NCI-H1930 (cell line): ENCODE results near the gene ADAMTS18.

Experiments used
- DNase-seq, 2 experiments: peaks; one replicate each; lab custom pipeline; 2025; lab: John Stamatoyannopoulos, UW

The ADAMTS18 gene

DNA sequence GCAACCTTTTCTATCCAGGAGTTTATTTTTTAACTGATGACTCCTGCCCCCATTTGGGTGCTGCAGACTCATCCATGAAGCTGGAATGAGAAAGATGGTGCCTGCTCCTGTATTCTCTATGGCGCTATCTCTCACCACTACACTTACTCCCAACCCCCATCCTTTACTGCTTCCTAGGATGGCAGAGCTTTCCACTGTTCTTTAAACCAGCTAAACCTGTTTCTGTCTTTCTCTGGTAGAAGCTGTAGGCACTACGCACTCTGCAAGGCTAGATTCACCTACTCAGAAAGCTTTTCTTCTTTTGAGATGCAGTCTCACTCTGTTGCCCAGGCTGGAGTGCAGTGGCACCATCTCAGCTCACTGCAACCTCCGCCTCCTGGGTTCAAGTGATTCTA is 47.0 kb downstream of the ADAMTS18 start:
- DNase-seq, result no peak

DNA sequence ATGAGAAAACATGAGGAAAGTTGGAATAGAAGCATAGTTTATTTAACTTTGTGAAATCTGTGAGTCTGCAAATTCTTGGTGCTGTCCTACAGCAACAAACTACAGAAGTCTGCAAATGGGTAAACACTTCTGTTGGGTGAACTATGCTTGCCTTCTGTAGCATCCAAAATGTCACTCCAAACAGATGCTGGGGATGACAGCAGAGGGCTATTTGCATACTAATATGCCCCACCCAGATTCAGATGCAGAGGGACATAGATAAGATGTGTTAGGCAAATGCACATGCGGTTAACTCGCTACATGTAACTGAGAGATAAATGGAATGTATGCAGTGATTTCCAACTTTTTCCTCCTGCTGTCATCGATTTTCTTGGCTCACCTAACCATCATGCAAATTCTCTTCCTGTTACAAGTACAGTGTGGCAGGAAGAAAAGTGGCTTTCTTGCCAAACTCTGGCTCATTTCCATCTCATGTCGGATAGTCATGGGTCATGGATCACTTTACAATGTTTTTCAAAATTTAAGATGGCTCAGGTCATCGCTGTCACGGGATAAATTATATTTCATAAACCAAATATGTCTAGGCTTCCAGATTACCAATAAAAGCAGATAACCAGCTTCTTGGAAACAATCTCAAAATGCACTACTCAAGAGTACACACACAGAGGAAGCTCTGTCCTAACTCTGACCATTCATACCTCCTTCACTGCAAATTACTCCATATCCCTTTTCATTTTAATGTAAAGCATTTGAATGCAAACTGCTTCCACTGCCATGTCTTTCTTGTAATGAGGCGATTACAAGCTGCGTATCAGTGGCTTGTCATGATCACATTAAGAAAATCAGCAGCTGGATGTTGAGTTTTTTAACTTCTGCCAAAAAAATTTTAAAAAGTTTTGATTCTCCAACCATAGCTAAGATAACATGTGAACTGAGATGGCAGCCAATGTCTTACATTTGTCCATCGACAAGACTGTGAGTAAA is 47.7 kb downstream of the ADAMTS18 start:
- no peak for DNase-seq

DNA sequence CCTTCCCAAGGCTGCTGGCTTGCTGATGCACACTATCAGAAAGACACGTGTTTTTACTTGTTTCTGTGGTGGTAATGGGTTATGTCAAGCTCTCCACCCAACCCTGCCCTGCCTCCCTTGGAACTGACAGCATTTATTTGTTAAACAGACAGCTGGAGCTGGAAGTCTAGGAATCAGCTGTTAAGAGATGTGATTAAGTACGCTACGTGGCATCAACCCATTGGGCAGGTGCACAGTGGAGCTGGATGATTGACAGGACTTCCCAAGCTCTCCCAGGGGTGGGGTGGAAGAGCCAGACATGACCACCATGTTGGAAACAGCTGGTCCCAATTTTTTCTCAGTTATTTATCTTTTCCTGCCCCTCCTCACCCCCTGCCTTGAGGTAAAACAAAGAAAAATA is 49.4 kb downstream of the ADAMTS18 start:
- no peak for DNase-seq

DNA sequence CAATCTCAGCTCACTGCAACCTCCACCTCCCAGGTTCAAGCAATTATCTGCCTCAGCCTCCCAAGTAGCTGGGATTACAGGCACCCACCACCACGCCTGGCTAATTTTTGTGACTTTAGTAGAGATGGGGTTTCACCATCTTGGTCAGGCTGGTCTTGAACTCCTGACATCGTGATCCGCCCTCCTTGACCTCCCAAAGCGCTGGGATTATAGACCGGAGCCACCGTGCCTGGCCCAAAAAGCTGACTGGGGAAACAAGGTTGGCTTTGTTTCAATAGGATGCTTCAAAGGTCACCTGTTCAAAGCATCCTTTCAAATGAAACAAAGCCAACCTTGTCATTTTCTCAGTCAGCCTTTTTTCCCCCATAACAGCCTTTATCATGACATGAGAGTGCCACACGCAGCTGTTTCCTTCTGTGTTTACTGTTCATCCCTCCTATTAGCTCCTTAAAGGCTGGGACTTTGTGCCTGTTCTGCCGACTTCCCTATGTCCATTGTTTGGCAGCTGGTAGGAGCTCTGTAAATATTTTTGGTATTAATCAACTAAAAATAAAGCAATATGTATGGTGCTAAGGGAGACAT is 51.1 kb downstream of the ADAMTS18 start:
- DNase-seq, result peak; percentile 1 to 23

DNA sequence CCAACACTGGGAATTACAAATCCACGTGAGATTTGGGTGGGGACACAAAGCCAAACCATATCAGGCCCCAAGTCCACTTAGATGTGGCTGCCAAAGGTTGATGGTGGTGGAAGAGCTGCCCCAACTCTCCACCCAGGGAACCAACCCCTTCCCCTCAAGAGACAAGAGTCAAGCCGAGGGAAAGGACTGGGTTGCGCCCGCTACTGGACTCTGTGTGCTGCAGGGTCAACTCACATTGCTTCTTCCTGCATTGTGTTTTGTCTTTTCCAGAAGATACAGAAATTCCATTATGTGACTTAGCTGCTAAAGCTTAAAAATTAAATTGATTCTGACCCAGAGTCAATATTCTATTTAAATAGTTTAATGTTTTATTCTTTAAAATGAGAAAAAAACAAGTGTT is 58.5 kb downstream of the ADAMTS18 start:
- DNase-seq, result peak in 1 of 2 experiments; percentile 1

DNA sequence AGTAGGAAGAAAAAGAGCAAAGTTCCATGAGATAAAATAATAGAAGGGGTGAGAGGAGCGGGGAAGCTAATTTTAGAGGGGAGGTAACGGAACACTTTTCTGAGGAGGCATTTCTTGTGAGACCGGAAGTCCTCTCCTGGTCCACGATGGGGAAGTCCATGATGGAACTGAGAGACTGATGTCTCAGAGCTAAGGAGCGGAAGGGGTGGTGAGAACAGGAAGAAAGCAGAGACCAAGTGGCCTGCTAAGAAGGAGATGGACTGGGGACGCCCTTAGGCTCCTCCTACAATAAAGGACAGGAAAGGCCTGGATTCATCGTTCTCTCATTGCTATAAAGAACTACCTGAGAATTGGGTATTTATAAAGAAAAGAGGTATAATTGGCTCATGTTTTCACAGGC is 59.4 kb downstream of the ADAMTS18 start:
- no peak for DNase-seq

DNA sequence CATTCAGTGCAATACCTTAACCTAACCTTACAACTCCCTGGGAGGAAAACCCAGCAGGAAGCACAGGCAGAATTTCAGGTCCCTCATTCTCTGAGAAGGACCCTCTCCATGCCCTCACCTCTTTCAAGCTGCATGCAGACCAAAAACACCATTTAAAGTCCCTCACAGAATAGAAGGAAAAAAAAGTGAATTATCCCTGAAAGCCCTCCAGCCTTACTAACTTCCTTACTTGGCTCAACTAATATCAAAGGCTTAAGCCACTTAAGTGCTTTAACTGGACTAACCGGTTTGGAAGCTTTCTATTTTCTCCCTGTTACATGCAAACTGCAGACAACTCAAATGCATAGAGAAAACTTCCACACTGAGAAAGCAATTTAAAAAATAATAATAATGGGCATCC is 60.5 kb downstream of the ADAMTS18 start:
- no peak for DNase-seq

DNA sequence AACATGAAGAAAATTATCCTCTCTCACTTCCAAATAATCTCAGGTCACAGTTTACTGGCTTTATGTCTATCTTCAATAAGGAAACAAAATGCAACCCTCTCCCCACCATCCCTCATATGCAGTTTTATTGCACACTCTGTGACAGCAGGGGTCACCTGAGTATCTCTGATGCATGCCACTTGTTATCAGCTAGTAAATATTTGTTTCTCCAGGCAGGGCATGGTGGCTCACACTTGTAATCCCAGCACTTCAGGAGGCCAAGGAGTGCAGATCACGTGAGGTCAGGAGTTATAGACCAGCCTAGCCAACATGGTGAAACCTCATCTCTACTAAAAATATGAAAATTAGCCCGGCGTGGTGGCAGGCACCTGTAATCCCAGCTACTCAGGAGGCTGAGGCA is 61.1 kb downstream of the ADAMTS18 start:
- no peak for DNase-seq

DNA sequence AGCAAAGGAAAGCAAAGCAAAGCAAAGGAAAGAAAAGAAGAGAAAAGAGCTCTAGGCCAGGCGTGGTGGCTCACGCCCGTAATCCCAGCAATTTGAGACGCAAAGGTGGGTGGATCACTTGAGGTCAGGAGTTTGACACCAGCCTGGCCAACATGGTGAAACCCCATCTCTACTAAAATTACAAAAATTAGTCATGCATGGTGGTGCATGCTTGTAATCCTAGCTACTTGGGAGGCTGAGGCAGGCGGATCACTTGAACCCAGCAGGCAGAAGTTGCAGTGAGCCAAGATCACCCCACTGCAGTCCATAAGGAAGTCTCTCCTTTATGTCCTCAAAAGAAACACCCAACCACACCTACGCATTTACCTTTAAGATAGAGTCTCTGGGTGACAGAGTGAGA is 70.1 kb downstream of the ADAMTS18 start:
- DNase-seq, result no peak

DNA sequence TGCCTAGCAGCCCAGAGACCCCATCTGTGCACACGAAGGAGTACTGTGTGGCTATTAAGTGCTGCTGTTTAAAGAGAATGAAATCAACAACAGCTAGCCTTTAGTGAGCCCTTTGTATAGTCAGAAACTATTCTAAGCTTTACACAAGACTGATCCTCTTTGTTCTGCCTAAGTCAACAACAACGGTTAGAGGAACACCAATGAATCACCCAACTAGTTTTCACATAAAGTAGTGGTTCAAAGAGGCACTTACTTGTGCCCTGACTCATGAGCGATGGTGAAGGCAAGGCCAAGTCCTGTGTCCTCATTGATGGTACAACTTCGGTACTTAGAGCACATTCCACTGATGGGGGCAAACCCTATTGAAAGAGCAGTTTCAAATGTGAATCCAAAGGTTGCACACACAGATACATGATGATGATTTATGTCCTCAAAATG is 75.8 kb downstream of the ADAMTS18 start:
- peak in 1 of 2 experiments; percentile 43 for DNase-seq

DNA sequence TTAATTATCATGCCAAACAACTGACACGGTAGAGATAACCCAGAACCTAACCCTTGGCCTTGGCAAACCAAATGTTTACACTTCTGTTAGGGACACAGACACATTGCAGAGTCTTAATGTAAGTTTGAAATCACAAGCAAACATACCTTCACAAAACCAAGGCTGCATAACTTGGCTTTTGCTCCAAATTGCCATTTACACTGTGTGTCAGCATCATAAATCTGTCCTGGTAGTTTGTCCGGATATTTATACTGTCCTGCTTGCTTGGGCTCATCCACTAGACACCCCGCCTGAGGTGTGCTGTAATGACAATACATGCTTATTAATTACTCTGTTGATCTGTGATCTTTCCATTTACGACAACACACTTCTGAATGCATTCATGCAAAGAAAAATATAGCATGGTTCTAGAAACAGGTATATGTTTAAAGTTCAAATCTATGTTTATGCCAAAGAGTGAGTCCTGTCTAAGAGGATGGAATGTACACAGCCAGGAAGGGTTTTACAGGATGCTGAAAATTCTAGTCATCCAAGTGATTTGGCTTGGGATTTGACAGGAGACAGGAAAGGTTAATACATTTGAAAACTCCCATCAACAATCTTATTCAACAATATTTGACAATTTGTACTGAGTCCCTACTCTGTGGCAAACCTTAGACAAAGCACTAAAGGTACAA is 81.1 kb downstream of the ADAMTS18 start:
- DNase-seq, result no peak

DNA sequence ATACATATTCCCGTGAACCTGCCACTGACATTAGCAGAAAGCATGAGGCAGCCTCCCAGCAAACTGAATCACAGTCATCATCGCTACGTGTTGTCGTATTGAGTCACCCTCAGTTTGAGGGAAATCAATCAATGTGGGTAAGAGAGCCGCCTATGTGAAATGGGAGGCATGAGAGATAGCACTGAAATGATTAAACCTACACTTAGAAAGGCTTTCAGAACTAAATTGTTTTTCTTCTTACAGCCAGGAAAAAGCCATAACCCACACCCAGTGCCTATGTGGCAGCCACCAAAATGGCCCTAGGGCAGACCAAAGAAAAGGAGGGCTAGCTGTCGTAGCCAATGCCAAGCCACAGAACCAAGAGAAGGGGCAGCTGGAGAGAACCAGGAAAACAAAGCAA is 90.5 kb downstream of the ADAMTS18 start:
- no peak for DNase-seq

DNA sequence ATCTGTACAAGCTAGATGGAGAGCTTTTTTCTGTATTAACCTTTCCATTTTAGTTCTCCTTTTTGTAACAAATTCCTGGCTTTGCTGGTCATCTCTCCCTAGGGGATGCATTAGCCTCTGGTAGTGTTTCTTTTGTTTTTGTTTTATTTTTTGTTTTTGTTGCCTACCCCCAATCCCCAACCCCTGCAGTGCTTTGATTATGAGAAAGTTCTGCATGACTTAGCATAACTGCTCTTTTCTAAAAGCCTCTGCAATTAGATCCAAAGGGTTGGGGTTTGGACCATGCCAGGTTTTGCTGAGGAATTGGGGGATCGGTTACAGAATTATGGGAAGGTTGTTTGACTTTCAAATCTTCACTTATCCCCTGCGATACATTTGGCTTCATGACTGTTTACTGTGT is 98.2 kb downstream of the ADAMTS18 start:
- no peak for DNase-seq

DNA sequence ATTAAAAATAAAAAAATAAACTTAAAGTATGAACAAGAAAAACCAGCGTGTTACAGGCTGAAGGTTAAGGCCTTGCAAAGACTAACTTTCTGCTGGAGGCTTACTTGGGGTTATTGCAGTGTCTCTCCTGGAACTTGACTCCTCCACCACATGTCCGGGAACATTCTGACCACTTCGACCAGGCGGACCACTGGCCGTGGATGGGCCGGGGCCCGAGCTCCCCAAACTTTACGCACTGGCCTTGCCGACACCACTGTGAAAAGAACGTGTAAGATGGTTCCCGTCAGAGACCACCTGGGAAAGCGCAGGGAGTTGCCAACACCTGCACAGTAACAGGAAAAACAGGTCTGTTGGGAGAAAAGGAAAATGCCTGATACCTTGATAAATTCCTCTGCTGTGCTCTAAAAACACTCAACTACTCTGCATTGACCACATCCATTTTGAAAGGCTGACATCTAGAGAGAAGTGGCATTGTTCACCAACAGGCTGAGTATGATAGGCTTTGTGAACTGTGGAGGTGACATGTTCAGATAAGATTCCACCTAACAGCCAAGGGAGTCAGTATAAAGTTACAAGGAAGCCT is 99.1 kb downstream of the ADAMTS18 start:
- no peak for DNase-seq

DNA sequence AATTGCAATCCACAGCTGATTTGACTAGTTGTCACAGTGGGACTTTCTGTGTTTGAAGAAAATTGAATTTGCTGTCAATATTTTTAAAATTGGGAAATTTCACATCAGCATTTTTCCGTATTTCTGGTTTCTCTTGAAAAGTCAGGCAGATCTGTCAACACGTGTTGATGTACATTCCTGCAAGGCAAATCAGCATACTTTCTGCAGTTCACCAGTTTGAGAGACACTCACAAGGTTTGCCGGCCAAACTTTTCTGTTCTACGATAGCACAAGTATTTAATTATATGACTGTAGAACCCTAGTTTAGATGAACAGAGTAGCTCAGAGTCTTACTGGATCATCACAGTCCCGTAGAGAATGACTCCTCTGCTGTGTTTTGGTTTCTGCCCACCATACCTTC is 102.0 kb downstream of the ADAMTS18 start:
- no peak for DNase-seq

DNA sequence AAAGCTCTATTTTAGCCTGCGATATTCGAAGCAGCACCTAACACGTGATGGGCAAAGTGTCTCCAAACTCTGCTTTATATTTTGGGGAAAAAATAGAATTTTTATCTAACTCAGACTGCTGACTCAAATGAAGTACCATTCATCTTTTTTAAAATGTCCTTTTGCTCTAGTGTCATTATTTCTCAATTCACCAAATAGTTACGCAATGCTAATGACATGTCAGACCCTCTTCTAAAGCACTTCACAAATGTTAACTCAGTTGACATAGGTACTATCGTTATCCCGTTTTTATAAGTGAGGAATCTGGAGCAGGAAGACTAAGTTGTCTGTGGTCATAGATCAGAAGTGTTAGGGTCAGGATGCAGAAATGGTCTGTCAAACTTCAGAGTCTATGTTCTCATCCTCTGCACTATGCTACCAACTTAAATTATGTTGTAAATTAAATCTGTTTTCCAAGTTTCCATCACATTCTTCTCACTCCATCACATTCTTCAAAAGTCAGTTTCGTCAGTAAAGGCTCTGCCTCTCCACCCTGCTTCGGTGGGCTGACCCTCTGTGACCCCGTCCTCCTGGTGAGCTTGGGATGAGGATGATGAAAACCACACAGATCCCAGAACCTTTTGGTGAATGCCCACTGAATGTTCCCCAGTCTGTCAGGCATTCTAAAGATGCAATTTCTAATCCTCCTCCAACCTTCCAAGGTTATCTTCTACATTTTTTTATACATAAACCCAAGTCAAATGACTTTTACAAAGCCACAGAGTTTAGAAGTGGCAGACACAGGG is 102.8 kb downstream of the ADAMTS18 start:
- DNase-seq, result no peak

DNA sequence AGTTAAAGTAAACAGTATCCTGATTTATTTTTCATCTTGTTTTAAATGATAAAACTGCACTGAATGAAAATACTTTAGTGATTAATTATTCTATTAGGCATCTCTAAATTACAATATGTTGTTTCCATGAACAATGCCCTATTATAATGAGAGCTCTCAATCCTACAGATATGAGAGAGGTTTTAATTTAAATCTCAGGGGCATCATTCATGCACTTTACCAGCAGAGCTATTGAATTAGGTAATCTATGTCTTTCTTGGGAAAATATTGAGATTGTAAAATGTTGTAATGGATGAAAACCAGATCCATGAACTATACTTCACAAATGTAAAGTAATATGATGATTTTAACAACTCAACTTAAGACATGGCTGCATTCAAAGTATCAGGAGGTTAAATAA is 103.8 kb downstream of the ADAMTS18 start:
- DNase-seq, result no peak

DNA sequence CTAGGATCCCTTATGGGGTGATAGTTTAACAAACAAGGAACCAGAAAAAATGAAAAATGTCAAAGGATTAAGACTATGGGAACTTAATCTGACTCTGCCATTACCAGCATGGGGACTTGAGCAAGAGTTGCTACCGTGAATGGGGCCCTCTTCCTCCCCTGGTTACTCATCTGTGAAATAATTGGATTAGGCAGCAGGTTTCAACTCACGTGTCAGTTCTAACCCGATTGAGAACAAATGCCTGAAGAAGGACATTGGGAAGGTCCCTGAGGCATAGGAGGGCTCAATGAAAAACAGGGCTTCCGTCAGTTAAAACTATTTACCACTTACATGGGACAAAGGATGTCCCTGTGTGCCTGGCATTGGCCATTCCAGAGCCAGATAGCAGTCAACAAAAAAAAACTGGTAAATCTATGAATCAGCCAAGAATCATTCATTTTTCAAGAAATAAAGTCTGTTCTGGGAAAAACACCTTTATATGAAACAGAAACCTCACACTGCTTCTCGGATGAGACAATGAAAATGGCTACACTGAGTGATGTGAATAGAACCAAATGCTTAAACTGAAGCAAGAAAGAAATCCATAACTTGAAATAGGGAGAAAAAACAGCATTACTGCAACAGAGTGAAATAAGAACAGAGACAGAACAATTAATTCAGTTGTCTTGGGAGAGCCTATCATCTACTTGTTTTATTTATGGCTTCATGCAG is 104.3 kb downstream of the ADAMTS18 start:
- DNase-seq, result no peak

DNA sequence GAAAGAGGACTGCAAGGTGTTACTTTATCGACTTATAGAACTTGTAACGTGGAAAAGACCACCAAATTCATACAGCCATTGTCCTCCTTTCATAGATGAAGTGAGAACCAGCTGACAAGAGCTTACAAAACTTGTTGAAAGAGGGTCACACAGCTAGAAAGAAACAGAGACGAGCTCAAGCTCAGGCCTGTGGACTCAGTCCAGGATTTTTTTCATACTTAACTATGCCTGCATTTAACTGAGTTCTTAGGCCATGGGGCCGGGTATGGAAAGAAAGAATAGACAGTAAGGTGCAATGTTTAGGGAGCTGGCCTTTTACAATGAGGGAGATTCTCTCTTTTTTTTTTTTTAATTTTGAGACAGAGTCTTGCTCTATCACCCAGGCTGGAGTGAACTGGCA is 106.1 kb downstream of the ADAMTS18 start:
- DNase-seq, result no peak

DNA sequence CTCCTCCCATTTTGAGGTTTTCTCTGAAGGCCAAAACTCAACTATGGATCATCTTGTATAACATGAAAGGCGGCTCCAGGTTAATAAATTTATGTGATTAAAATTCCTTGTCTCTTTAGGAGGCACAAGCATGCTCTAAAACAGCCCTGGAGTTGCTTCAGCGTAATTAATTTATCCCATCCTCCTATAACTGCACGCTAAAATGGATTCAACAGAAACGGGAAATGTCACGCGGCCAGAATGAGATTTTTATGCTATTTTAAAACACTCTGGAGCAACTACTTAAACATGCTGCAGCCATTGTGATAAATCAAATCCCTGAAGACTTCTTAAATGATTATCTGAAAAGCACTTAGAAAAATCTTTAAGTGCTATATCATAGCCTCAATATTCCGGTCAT is 106.6 kb downstream of the ADAMTS18 start:
- no peak for DNase-seq

DNA sequence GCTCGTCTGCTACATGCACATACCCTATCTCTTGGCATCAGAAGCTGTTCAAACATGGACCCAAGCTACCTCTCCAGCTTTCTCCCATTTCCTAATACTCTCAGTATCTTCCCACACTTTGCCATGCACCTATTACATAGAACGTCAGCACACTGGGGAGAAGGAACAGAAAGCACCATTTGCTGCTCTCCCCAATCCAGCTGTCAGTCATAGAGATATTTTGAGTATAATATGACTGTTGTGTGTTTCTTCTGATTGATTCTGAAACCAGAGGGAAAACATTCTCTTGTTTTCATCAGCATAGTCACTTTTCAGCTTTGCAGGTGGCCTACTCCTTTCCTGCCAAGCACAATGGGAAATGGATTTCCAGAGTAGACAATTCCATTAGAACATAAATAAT is 107.1 kb downstream of the ADAMTS18 start:
- no peak for DNase-seq
